HCT116 (cell line): ENCODE data around the gene DHCR7.

Source experiments
- CTCF ChIP-seq, 3 experiments: fragments of 200-600 bp in 1 of 3; sonication (generic) in 1 of 3; IDR thresholded peaks in 2 of 3; conservative IDR thresholded peaks in 1 of 3; 2 replicates each; pipeline ENCODE4 v1.5.1; 2012 to 2017; ENCODE audit warnings: low read depth in 2 of 3, low read length in 2 of 3, antibody characterized with exemption in 1 of 3, borderline replicate concordance in 1 of 3, control low read depth in 1 of 3, mild to moderate bottlenecking in 1 of 3, mixed read lengths in 1 of 3, mixed run types in 1 of 3, moderate library complexity in 1 of 3; ENCODE audit not compliant: insufficient read depth in 1 of 3
- EZH2 ChIP-seq: fragments of 200-600 bp; sonication (generic); IDR thresholded peaks from 2 replicates; pipeline ENCODE4 v1.6.1; 2017; ENCODE audit warnings: antibody characterized with exemption, mixed run types
- POLR2A ChIP-seq: IDR thresholded peaks from 2 replicates; pipeline ENCODE4 v1.7.0; 2011; ENCODE audit warnings: borderline replicate concordance; ENCODE audit not compliant: insufficient read depth, insufficient read length; ENCODE audit errors: extremely low read depth
- REST ChIP-seq: IDR thresholded peaks from 2 replicates; pipeline ENCODE4 v1.6.1; 2012; ENCODE audit warnings: low read depth
- TCF7L2 ChIP-seq: IDR thresholded peaks from 2 replicates; pipeline ENCODE4 v1.7.0; 2011; ENCODE audit warnings: borderline replicate concordance, inconsistent platforms; ENCODE audit not compliant: insufficient read depth, insufficient read length; ENCODE audit errors: extremely low read depth
- YY1 ChIP-seq: IDR thresholded peaks from 2 replicates; pipeline ENCODE4 v1.6.1; 2011; ENCODE audit warnings: low read length, low read depth, moderate library complexity, mild to moderate bottlenecking; ENCODE audit not compliant: insufficient replicate concordance; ENCODE audit errors: extremely low read depth

GRCh38 chr11:71418643-71419042 is 29.6 kb downstream of the DHCR7 start:
- TF ChIP-seq EZH2 (no peak), CTCF (IDR thresholded peaks at IDR 0.05 in 2 of 3, conservative IDR thresholded peaks at IDR 0.05 in 1 of 3; ENCODE audit: borderline replicate concordance in 1 of 3, insufficient read depth in 1 of 3, low read depth in 2 of 3, low read length in 2 of 3) (no peak), POLR2A (no peak), TCF7L2 (no peak), REST (no peak), YY1 (no peak)
